ENCODE data around the gene MSANTD1. TPM values are rescaled to one million over a fixed set of nuclear protein-coding genes. Genes with fewer than 3 reads are reported as not detected.

Gene MSANTD1
- total and polyA plus RNA-seq, 10 of the 15 experiments (the other 5 are each of a cell fraction or from before 2014, with no cell fraction given) = 0.07 to 0.87 (median 0.22) TPM; not detected in 2

- TF ChIP-seq, protein P1, sequence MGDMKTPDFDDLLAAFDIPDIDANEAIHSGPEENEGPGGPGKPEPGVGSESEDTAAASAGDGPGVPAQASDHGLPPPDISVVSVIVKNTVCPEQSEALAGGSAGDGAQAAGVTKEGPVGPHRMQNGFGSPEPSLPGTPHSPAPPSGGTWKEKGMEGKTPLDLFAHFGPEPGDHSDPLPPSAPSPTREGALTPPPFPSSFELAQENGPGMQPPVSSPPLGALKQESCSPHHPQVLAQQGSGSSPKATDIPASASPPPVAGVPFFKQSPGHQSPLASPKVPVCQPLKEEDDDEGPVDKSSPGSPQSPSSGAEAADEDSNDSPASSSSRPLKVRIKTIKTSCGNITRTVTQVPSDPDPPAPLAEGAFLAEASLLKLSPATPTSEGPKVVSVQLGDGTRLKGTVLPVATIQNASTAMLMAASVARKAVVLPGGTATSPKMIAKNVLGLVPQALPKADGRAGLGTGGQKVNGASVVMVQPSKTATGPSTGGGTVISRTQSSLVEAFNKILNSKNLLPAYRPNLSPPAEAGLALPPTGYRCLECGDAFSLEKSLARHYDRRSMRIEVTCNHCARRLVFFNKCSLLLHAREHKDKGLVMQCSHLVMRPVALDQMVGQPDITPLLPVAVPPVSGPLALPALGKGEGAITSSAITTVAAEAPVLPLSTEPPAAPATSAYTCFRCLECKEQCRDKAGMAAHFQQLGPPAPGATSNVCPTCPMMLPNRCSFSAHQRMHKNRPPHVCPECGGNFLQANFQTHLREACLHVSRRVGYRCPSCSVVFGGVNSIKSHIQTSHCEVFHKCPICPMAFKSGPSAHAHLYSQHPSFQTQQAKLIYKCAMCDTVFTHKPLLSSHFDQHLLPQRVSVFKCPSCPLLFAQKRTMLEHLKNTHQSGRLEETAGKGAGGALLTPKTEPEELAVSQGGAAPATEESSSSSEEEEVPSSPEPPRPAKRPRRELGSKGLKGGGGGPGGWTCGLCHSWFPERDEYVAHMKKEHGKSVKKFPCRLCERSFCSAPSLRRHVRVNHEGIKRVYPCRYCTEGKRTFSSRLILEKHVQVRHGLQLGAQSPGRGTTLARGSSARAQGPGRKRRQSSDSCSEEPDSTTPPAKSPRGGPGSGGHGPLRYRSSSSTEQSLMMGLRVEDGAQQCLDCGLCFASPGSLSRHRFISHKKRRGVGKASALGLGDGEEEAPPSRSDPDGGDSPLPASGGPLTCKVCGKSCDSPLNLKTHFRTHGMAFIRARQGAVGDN (IDR thresholded peaks at IDR 0.05) = no peak
- TF ChIP-seq LARP7 (IDR thresholded peaks at IDR 0.05) = no peak
- TF ChIP-seq SIN3A (IDR thresholded peaks at IDR 0.05; ENCODE audit: low read depth, low read length) = 0 out of 2 replicates have a peak, but pooled peaks have one; percentile 36
- no peak for TF ChIP-seq HDGF (IDR thresholded peaks at IDR 0.05)
- TF ChIP-seq E4F1 (IDR thresholded peaks at IDR 0.05; ENCODE audit: borderline replicate concordance, partially characterized antibody) = no peak
- TF ChIP-seq KAT2A (conservative IDR thresholded peaks at IDR 0.05; ENCODE audit: control insufficient read depth, low read depth, low read length) = no peak
- no peak for TF ChIP-seq PBX3 (IDR thresholded peaks at IDR 0.05; ENCODE audit: insufficient replicate concordance, low read depth, low read length)
- TF ChIP-seq RELA (IDR thresholded peaks at IDR 0.05; ENCODE audit: borderline replicate concordance, partially characterized antibody) = no peak
- no peak for TF ChIP-seq EZH2 (IDR thresholded peaks at IDR 0.05; ENCODE audit: borderline replicate concordance, control insufficient read depth, low read depth, low read length)
- TF ChIP-seq IKZF1 (conservative IDR thresholded peaks at IDR 0.05) = peak; percentile 72
- TF ChIP-seq TBL1XR1 (IDR thresholded peaks at IDR 0.05; ENCODE audit: low read depth, low read length) = no peak
- TF ChIP-seq PAX8 (IDR thresholded peaks at IDR 0.05) = no peak
- TF ChIP-seq SP1 (IDR thresholded peaks at IDR 0.05; ENCODE audit: low read depth, low read length) = peak; percentile 33
- TF ChIP-seq, protein P2, sequence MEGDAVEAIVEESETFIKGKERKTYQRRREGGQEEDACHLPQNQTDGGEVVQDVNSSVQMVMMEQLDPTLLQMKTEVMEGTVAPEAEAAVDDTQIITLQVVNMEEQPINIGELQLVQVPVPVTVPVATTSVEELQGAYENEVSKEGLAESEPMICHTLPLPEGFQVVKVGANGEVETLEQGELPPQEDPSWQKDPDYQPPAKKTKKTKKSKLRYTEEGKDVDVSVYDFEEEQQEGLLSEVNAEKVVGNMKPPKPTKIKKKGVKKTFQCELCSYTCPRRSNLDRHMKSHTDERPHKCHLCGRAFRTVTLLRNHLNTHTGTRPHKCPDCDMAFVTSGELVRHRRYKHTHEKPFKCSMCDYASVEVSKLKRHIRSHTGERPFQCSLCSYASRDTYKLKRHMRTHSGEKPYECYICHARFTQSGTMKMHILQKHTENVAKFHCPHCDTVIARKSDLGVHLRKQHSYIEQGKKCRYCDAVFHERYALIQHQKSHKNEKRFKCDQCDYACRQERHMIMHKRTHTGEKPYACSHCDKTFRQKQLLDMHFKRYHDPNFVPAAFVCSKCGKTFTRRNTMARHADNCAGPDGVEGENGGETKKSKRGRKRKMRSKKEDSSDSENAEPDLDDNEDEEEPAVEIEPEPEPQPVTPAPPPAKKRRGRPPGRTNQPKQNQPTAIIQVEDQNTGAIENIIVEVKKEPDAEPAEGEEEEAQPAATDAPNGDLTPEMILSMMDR (IDR thresholded peaks at IDR 0.05 in 2 of 3, conservative IDR thresholded peaks at IDR 0.05 in 1 of 3; ENCODE audit: control insufficient read depth in 2 of 3, extremely low read depth in 1 of 3, insufficient read depth in 1 of 3, low read depth in 3 of 3, low read length in 3 of 3) = no peak
- no peak for TF ChIP-seq BACH1 (IDR thresholded peaks at IDR 0.05; ENCODE audit: borderline replicate concordance)
- TF ChIP-seq JUND (IDR thresholded peaks at IDR 0.05; ENCODE audit: low read depth, low read length) = no peak
- TF ChIP-seq TARDBP (IDR thresholded peaks at IDR 0.05; ENCODE audit: borderline replicate concordance) = no peak
- TF ChIP-seq ZNF24 (IDR thresholded peaks at IDR 0.05) = no peak
Observed at GRCh38 chr4:3292571-3293400, 43.8 kb downstream of the MSANTD1 start, which contains the start of gene RGS12 (continued).
